Activated CD4-positive, CD25-positive, alpha-beta regulatory T cell treated with anti-CD3 and anti-CD28 coated beads, Interleukin-2, amount 50 U/mL, for 72 hours (primary cell): Measurements from ENCODE around the gene HIPK4.

ENCODE experiments used
- DNase-seq: peaks from one replicate; pipeline ENCODE4 v3.0.0; 2021

Gene HIPK4

DNA sequence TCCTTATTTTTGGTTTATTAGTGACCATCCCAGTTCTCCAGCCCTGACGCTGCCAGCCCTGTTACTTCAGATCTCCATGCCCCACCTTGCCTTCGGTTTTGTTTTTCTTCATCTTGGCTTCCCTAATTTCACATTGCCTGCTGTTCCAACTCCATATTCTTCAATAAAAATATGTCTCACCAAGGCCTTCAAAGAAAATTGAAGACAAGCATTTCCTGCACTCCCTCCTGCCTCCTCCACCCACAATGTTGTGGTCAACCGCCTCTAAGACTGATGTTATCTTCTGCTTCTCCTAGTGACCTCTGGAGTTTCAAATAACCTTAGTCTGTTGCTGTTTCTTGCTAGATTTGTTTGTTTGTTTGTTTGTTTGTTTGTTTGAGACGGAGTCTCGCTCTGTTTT is 26.9 kb downstream of the HIPK4 start:
- DNase-seq: no peak

DNA sequence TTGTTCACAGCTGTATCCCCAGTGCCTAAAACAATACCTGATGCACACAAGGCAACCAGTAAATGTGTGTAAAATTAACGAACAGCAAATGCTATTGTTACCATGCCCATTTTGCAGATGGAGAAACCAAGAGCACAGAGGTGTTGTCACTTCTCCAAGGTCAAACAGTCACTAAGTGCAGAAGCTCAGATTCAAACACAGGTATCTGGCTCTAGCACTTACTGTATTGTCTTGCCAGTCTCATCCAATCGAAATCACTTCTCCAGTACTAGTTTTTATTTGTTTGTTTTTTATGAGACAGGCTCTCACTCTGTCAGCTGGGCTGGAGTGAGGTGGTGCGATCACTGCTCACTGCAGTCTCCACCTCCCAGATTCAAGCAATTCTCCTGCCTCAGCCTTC is 27.8 kb downstream of the HIPK4 start:
- no peak for DNase-seq

DNA sequence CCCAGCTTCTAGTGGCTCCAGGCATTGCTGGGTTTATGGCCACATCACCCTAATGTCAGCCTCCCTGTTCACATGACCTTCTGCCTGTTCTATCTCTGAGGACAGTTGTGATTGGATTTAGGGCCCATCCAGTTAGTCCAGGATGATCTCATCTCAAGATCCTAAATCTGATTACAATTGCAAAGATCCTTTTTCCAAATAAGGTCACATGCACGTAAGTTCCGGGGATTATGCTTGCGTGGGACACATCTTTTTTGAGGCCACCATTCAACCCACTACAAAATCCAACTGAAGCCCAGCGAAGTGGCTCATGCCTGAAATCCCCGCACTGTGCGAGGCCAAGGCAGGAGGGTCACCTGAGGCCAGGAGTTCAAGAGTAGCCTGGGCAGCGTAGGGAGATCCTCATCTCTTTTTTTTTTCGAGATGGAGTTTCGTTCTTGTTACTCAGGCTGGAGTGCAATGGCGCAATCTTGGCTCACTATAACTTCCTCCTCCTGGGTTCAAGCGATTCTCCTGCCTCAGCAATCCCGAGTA is 29.2 kb downstream of the HIPK4 start:
- DNase-seq: no peak

DNA sequence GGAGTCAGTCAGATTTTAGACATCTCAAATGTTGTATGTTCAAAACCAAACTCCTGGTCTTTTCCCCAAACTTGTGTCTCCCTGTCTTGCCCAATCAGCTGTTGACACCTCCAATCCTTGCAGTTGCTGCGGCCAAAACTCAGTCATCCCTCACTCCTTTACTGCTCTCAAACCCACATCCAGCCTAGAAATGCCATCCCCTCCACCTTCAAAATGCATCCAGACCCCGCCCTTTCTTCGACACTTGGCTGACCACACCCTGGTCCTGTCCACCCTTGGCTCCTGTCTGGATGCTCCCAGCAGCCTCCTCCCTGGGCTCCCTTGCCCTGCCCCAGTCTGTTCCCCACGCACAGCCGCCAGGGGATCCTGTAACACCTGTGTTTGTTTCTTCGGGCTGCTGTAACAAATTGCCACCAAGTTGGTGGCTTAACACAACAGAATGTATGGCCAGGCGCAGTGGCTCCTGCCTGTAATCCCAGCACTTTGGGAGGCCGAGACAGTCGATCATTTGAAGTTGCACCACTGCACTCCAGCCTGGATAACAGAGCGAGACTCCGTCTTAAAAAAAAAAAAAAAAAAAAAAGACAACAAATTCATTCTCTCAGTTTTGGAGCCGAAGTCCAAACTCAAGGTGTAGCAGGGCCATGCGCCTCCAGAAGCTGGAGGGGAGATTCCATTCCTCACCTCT is 29.8 kb downstream of the HIPK4 start:
- no peak for DNase-seq

DNA sequence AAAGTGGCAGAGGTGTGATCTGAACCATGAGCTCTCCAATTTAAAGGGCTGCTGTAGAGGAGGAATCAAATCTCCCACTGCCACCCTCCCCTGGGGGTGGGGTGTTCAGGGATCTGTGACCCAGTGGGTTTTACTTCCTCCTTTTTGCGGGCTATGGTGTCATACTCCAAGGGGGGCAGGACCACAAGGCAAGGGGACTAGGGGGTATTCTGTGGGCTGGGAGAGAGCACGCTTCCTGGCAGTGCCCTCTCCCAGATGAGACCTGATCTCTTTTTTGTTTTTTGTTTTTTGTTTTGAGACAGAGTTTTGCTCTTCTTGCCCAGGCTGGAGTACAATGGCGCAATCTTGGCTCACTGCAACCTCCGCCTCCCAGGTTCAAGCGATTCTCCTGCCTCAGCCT is 31.2 kb downstream of the HIPK4 start:
- no peak for DNase-seq

DNA sequence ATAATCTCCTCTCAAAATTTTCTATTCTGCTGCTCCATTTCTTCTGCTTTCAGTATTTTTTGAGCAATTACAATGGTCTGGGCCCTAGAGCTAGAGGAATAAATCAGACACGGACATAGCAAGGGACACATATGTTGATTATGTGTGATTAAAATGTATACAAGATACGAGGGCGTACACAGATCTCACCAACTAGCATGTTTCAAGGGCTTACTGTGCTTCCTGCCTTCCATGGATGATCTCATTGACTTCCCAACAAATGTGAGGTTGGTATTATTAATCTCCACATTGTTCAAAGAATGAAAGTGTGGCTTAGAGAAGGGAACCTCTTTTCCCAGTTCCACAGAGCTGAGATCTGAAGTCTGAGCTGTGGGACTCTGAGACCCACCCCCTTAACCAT is 32.3 kb downstream of the HIPK4 start:
- DNase-seq: no peak

DNA sequence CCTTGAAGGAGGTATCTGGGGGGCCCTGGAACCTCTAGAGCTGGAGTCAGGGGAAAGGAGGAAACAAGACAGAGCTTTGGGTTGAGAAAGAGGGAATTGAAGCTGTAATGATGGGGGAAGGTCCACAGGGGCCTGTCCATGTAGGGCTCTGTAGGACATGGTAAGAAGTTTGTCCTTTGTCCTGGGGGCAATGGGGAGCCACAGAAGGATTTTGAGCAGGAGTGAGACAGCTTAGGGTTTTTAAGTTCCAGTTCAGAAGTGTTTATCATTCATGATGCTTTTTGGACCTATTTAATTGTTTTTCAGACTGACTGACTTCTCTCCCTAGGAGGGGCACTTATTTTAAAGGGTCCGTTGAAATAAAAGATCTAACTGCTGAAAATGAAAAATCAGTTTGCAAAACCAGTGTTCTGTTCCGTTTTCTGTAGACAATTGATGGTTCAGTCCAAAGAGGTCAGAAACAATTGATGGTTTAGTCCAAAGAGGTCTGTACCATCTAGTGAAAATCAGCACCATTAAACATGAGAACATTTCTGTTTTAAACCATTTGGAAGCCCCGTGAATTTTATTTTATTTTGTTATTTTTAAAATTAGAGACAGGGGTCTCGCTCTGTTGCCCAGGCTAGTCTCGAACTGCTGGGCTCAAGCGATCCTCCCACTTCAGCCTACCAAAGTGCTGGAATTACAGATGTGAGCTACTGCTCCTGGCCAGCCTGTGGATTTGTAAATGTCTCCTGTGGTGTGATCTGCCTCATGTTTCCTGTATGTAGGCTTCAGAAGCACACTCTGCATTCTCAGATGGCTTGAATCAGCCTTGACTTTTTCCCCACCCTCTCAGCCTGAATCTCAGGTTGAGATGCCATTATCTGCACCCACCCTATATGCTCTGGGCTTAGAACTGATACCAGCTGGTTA is 33.0 kb downstream of the HIPK4 start:
- DNase-seq: no peak

DNA sequence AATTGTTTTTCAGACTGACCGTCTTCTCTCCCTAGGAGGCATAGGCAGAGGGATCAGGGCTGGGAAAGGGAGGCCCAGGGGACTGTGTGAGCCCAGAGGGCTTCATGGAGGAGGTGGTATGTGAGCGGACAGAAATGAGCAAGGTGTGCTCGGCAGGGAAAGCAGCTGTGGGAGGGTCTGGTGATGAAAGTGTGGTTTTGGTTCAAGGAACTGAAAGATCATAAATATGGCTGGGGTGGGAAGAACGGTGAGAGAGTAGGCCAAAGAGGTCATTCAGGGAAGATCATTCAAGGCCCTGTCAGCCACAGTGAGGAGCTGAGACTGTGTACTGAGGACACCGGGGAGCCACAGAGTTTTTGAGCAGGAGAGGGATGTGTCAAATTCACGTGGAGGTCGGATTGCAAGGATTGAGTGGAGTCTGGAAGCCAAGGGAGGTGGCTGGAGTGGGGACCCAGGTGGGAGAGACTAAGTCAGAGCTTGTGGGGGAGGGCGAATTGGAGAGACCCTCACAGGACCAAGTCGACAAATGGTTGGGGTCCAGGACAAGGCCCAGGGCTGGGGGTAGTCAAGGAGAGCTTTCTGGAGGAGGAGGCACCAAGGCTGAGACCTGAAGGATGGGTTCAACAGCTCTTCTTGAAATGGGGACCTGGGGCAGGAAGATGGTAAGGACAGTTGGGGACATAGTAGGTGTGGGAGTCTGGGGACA is 33.9 kb downstream of the HIPK4 start:
- DNase-seq: no peak

DNA sequence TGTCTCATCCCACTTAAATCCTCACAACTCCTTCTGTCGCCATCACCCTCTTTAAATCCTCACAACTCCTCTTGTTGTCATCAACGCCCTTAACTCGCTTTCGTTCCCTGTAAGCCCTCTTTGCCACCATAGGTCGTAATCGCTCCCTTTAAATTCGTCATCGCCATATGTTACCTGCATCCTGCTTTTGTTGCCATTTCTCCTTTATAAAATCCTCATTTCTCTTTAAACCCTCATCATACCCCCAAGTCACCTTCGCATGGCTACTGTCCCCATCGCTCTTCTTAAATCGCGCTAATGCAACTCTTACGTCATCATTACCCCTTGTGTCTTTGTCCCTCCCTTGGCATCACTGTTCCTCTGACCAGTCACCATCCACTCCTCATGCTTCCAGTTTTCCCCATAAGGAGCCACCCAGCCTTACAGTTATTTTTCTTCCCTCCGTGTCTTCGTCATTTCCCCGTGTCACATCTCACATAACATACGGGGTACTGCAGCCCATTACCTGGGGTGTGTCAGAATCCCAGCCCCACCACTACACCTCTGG is 40.9 kb downstream of the HIPK4 start:
- no peak for DNase-seq

DNA sequence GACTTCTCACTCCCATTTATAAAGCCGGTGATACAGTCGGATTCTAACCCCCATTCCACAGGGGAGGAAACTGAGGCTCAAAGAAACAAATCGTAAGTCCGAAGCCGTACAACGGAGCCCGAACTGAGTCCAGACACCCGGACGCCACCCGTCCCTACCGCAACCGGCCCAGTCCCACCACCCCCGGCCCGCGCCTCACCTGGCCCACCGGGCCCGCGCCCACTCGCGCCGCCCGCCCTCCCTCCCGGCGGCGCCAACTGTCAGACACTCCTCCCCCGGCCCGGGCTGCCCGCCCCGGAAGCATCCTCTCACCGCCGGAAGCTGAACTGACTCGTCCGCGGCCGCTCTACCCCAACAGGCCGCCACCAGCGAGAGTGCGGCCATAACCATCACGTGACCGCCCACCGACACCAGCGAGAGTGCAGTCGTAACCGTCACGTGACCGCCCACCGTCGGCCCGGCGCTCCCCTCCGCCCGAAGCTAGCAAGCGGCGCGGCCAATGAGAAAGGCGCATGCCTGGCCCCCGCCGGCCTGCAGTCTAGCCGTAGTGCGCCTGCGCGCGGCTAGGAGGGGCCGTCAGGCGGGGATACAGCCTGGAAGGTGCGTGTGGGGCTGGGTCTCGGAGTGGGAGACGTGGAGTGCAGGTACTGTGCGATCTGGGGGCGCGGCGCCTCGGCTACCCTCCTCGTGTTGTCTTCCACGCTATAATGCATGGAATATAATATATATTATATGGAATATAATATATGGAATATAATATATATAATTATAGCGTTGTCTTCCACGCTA is 41.7 kb downstream of the HIPK4 start, which contains the start of the genes C19orf47 and PLD3:
Gene C19orf47, minus strand, starts transcription at position 273 of the 789 bp plus-strand sequence. CDS start 6,540 bp downstream, outside the sequence.
Gene PLD3, plus strand, starts transcription at position 571 of the 789 bp plus-strand sequence. CDS start 17,789 bp downstream, outside the sequence.
- peak; percentile 98 for DNase-seq

DNA sequence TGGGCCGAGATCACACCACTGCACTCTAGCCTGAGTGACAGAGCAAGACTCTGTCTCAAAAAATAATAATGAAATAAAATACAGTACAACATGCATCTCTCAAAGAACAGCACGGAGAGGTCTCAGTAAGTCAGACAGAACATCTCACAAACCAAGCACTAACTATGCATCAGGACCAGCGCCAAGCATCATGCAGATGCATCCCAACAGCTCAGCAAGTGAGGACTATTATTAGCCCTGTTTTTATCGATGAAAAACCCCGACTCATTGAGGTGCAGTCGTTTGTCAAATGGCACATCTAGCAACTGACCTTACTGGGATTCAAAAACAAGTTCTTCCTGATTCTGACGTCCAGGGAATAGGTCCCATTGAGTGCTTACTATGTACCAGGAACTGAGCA is 45.6 kb downstream of the HIPK4 start:
- no peak for DNase-seq

DNA sequence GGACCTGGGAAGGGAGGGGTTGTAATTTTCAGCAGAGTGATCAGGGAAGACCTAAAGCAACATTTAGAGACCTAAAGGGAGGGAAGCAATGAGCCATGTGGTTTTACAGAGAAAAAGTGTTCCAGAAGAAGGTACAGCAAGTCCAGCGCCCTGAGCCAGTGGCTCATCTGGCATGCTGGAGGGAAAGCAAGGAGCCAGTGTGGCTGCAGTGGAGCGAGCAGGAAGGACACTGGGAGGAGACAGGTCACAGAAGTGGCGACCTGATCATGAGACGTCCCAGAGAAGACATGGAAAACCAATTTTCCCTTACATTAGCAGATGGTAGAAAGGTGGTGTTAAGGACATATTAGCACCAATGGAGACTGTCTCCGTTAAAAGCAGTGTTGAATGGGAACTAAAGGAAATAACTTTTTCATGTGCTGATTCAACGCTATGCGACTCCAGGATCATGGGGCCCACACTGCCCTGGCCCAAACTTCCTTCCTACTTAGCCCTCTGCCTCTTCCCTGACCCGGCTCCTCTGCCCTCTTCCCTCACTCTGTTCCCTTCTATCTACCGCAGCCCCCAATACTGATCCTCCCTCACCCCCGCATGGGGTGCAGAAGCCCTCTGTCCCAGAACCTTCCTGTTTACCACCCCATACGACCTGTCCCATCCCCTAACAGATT is 47.2 kb downstream of the HIPK4 start:
- DNase-seq: no peak

DNA sequence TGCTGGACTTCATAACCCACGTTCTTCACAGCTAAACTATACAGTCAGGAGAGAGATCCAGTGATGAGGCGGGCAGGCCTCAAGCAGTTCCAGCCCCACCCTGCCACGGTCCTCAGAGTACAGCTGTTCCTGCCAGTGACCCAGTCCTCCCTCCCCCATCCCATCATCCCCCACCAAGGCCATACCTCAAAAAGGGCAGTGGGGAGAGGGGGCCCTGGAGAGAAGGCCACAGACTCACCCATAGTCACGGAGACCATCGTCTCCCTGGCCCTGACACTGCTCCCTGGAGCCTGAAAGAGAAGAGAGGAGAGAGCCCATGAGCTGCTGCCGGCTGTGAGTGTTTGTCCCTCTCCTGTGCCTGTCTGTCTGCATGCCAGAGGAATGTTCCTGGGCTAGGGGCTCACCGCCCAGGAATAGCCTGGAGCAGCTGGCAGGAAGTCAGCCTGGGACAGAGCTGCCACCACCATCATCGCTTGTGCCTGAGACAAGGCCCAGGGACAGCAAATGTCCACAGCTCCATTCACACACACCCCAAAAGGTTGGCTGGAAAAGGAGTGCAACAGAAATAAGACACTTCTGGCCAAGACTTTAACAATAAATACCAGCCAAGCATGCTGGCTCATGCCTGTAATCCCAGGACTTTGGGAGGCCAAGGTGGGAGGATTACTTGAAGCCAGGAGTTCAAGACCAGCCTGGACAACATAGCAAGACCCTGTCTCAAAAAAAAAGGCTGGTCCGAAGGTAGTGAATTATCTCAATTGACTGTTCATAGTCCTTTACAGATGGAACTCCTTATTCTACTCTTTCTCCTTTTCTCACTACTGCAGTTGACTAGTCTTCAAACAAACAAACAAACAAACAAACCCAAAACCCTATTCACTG is 48.1 kb downstream of the HIPK4 start:
- DNase-seq: no peak

DNA sequence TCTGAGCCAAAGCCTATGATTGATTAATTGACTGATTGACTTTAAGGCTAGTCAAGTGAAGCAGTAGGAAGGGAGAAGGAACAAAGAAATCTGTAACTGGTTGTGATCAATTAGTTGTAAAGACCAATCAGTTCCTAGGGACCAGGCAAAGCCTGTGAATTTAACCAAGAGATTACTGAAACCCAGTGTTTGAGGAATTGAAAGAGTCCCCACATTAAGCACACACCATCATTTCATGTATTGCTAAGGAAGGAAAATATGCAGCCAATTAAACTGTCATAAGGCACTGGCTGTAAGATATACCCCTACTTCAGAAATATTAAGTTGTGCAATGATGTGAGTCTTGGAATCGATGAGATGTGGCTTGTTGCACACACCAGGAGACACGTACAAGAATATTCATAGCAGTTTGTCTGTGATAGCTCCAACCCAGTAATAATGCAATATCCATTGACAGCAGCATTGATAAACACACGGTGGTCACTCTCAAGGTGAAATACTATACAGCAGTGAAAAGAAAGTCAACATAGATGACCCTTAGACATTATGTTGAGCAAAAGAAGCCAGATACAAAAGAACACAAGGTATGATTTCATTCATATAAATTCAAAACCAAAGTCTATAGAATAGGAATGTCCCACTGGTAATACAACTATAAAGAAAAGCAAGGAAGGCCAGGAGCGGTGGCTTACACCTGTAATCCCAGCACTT is 50.8 kb downstream of the HIPK4 start:
- no peak for DNase-seq

DNA sequence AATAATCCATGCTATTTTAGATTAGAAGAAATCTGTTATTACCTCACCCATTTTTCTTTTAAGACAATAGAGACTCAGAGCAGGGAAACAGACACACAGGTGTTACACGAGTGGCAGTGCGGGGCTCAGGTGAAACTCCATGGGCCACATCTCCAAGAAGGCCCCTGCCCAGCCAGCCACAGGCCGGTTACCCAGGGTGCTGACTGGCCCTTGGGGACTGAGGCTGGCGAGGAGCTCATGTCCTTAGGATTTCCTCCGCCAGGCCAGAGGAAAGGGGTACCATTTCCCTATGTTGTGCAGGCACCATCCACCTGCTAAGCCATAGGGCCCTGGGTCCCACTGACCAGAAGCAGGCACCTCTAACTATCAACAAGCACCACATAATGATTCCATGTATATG is 52.4 kb downstream of the HIPK4 start:
- no peak for DNase-seq

DNA sequence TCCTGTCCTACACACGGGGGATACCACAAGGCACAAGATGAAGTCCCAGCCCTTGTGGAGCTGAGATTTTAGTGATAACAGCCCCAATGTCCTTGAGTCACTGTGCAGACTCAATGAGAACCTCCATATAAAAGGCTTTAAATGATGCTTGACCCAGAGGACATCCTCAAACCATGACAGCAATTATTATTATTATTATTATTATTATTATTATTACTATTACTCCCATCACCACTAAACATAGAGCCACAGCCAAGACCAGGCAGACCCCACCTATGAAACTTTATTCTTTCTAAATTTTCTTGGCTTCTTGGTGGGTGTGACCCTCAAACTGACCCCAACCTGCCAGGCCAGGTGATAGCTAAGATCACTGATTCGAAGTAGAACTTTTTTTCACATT is 52.9 kb downstream of the HIPK4 start:
- no peak for DNase-seq

DNA sequence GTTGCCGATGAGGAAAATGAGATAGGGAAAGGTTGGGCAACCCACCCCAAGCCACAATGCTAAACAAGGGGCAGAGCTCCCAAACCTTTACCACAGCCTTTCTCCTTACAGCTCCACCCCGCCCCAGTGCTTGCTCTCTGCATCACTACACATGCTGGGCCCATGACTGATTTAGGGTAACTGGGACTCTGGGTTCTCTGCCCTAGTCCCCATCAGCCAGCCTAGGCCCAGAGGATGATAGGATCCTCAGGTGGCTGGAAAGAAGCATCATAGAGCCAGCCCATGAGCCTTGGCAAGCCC is 53.4 kb downstream of the HIPK4 start:
- no peak for DNase-seq

DNA sequence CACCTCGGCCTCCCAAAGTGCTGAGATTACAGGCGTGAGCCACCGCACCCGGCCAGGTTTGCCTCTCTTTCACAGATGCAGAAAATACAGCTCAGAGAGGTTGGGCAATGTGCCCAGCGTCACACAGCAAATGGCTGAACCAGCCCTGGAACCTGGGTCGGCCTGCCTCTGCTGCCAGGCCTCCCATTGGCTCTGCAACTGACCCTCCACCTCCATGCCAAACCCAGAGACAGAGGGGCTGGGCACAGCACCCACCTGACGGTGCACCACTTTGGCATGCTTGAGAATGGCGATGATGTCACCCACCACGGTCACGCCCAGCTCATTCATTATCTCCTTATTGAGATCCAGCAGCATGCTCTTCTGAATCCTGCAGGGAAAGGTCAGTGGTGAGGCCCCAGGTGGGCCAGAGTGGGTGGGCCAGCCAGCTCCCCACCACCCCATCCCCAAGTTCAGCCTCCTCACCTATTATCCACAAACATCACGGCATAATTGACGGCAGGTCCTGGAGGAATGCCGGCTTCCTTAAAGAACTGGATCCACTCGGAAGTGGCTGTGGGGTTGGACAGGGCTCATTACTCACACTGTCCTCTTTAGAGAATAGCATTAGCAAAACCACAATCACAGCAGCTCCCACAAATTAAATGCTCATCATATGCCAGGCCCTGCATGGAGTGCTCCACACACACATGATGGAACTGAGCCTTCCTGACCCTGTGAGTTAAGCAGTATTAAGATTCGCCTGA is 54.0 kb downstream of the HIPK4 start:
- no peak for DNase-seq

DNA sequence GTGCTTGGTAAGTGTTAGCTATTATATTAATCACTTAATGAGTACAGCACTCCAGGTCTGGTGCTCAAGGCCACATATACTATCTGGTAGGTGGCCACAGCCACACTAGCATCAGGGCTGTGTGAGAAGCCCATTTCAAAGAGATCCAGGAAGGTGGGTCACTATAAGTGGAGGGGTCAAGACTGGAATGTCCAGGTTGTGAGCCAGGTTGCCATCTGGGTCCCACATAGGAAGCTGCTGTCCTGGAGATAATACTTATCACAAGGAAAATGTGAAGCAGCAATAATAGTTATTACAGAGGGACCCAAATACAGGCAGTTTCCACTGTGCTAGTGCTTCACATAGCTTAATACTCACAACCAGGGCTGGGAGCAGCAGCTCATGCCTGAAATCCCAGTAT is 54.9 kb downstream of the HIPK4 start:
- DNase-seq: no peak
